Kidney (tissue), 22 donors: Measurements from ENCODE around the gene PHB1. TPM values are rescaled to one million over a fixed set of nuclear protein-coding genes. Genes with fewer than 3 reads are reported as not detected.

ENCODE experiments used
- DNase-seq, 5 donors: peaks; one replicate each; pipeline ENCODE4 v3.0.0-alpha.2; 2013 to 2020
- FAIRE-seq: peaks from 2 replicates; lab custom pipeline; 2012; peaks lifted over from hg19 to GRCh38; lab: Jason Lieb, UNC
- H3K27ac ChIP-seq, 2 donors: one replicate each; pipeline ENCODE4 v1.7.0; 2013; ENCODE audit warnings: low read depth in 2 of 2, low read length in 2 of 2, inconsistent platforms in 1 of 2
- H3K27me3 ChIP-seq: one replicate; pipeline ENCODE4 v1.7.1; 2013; ENCODE audit warnings: low read length, inconsistent platforms; ENCODE audit not compliant: control insufficient read depth, insufficient read depth
- H3K36me3 ChIP-seq, 3 donors: one replicate each; pipeline versions ENCODE4 v1.7.0 to v1.7.1; 2013; ENCODE audit warnings: low read length in 3 of 3, control low read depth in 1 of 3, inconsistent platforms in 1 of 3; ENCODE audit not compliant: insufficient read depth in 3 of 3, control insufficient read depth in 2 of 3
- H3K4me1 ChIP-seq, 3 donors: one replicate each; pipeline versions ENCODE4 v1.7.0 to v1.7.1; 2013; ENCODE audit warnings: low read length in 3 of 3, inconsistent platforms in 1 of 3, low read depth in 1 of 3; ENCODE audit not compliant: control insufficient read depth in 2 of 3, insufficient read depth in 2 of 3
- H3K4me3 ChIP-seq, 3 donors: one replicate each; pipeline versions ENCODE4 v1.7.0 to v1.8.1; 2013; ENCODE audit warnings: low read length in 3 of 3, control low read depth in 1 of 3, inconsistent platforms in 1 of 3
- H3K9ac ChIP-seq, 3 donors: one replicate each; pipeline versions ENCODE4 v1.7.0 to v1.7.1; 2013; ENCODE audit warnings: low read length in 3 of 3, control low read depth in 1 of 3, inconsistent platforms in 1 of 3
- H3K9me3 ChIP-seq, 3 donors: one replicate each; pipeline versions ENCODE4 v1.7.0 to v1.7.1; 2013; ENCODE audit warnings: low read length in 3 of 3, control low read depth in 1 of 3, inconsistent platforms in 1 of 3; ENCODE audit not compliant: control insufficient read depth in 2 of 3, insufficient read depth in 1 of 3
- CTCF ChIP-seq: IDR thresholded peaks from 3 replicates; pipeline ENCODE4 v1.5.1; 2012; ENCODE audit warnings: mild to moderate bottlenecking, moderate library complexity, borderline replicate concordance; ENCODE audit not compliant: insufficient read depth; ENCODE audit errors: extremely low read depth
- intact Hi-C: fragments of 100-400 bp; cut with DNase I; formaldehyde crosslinking; loops from one replicate; pipeline ENCODE4 v1.11.1; 2022
- long read RNA-seq, 10 donors: library from polyadenylated mRNA in 1 of 10; unstranded in 1 of 10; transcript quantifications; one replicate each; pipeline ENCODE4 v2.0.0 and lab custom pipeline, GENCODE V29; 2021 to 2026
- polyA plus RNA-seq: library from polyadenylated mRNA; stranded (reverse); fragments of 350-450 nt; fragmentation: Illumina TruSeq; extraction: RNeasy Lipid Tissue Mini Kit (QIAGEN cat#74804); gene quantifications from one replicate; pipeline ENCODE4 v1.2.3, GENCODE V29; 2014; ENCODE audit warnings: low read depth, low replicate concordance; ENCODE audit not compliant: insufficient read depth
- total RNA-seq: library from RNA; stranded (reverse); fragmentation: NEBNext Ultra II Directional; extraction: Animal tissue kit (Norgen Biotek cat#: 25700); gene quantifications from one replicate; pipeline ENCODE4 v1.2.1, GENCODE V29; 2021
- donor health status: control.
- donor health status: control.
- donor health status: control.
- donor health status: control.
- donor health status: control.
- donor health status: DM: yes; HTN: yes; CAD: no.
- donor health status: Normal renal cell carcinoma (clear cell type).

Gene PHB1
- total RNA-seq (161 TPM), polyA plus RNA-seq (469 TPM)
- long read RNA-seq, donor 1, transcript PHB-211 (2 exons, 852 nt): minor isoform, 5 of 84 reads
- long read RNA-seq, donor 1, transcript PHB-201 (7 exons, 1,832 nt): major isoform, 60 of 84 reads
- long read RNA-seq, donor 1, partial matches to known transcripts: 15 of 84 reads
- long read RNA-seq, donor 1, other reads (novel, unspliced or antisense): 0 of 84 reads
- long read RNA-seq, donor 2, transcript PHB-201 (7 exons, 1,832 nt): major isoform, 92 of 165 reads
- long read RNA-seq, donor 2, partial matches to known transcripts: 66 of 165 reads
- long read RNA-seq, donor 2, other reads (novel, unspliced or antisense): 0 of 165 reads
- long read RNA-seq, donor 3, transcript PHB-201 (7 exons, 1,832 nt): major isoform, 100 of 182 reads
- long read RNA-seq, donor 3, transcript PHB-211 (2 exons, 852 nt): minor isoform, 6 of 182 reads
- long read RNA-seq, donor 3, transcript PHB-202 (5 exons, 847 nt): minor isoform, 6 of 182 reads
- long read RNA-seq, donor 3, partial matches to known transcripts: 66 of 182 reads
- long read RNA-seq, donor 3, other reads (novel, unspliced or antisense): 0 of 182 reads
- long read RNA-seq, donor 4, transcript PHB-201 (7 exons, 1,832 nt): major isoform, 78 of 108 reads
- long read RNA-seq, donor 4, partial matches to known transcripts: 22 of 108 reads
- long read RNA-seq, donor 4, other reads (novel, unspliced or antisense): 0 of 108 reads
- long read RNA-seq, donor 5, transcript PHB-201 (7 exons, 1,832 nt): major isoform, 7 of 7 reads
- long read RNA-seq, donor 5, partial matches to known transcripts: 0 of 7 reads
- long read RNA-seq, donor 5, other reads (novel, unspliced or antisense): 0 of 7 reads
- long read RNA-seq, donor 6, transcript PHB-202 (5 exons, 847 nt): minor isoform, 5 of 266 reads
- long read RNA-seq, donor 6, transcript PHB-211 (2 exons, 852 nt): minor isoform, 8 of 266 reads
- long read RNA-seq, donor 6, transcript PHB-201 (7 exons, 1,832 nt): major isoform, 159 of 266 reads
- long read RNA-seq, donor 6, partial matches to known transcripts: 75 of 266 reads
- long read RNA-seq, donor 6, other reads (novel, unspliced or antisense): 13 of 266 reads
- long read RNA-seq, donor 7, transcript PHB-201 (7 exons, 1,832 nt): major isoform, 108 of 133 reads
- long read RNA-seq, donor 7, partial matches to known transcripts: 4 of 133 reads
- long read RNA-seq, donor 7, other reads (novel, unspliced or antisense): 17 of 133 reads
- long read RNA-seq, donor 8, transcript PHB-211 (2 exons, 852 nt): minor isoform, 6 of 91 reads
- long read RNA-seq, donor 8, transcript PHB-202 (5 exons, 847 nt): minor isoform, 7 of 91 reads
- long read RNA-seq, donor 8, transcript PHB-201 (7 exons, 1,832 nt): major isoform, 56 of 91 reads
- long read RNA-seq, donor 8, partial matches to known transcripts: 17 of 91 reads
- long read RNA-seq, donor 8, other reads (novel, unspliced or antisense): 0 of 91 reads
- long read RNA-seq, donor 9, transcript PHB-201 (7 exons, 1,832 nt): major isoform, 34 of 70 reads
- long read RNA-seq, donor 9, transcript PHB-202 (5 exons, 847 nt): minor isoform, 5 of 70 reads
- long read RNA-seq, donor 9, partial matches to known transcripts: 28 of 70 reads
- long read RNA-seq, donor 9, other reads (novel, unspliced or antisense): 0 of 70 reads
- long read RNA-seq, donor 10, transcript PHB-211 (2 exons, 852 nt): minor isoform, 5 of 105 reads
- long read RNA-seq, donor 10, transcript PHB-201 (7 exons, 1,832 nt): major isoform, 63 of 105 reads
- long read RNA-seq, donor 10, partial matches to known transcripts: 30 of 105 reads
- long read RNA-seq, donor 10, other reads (novel, unspliced or antisense): 0 of 105 reads

DNA sequence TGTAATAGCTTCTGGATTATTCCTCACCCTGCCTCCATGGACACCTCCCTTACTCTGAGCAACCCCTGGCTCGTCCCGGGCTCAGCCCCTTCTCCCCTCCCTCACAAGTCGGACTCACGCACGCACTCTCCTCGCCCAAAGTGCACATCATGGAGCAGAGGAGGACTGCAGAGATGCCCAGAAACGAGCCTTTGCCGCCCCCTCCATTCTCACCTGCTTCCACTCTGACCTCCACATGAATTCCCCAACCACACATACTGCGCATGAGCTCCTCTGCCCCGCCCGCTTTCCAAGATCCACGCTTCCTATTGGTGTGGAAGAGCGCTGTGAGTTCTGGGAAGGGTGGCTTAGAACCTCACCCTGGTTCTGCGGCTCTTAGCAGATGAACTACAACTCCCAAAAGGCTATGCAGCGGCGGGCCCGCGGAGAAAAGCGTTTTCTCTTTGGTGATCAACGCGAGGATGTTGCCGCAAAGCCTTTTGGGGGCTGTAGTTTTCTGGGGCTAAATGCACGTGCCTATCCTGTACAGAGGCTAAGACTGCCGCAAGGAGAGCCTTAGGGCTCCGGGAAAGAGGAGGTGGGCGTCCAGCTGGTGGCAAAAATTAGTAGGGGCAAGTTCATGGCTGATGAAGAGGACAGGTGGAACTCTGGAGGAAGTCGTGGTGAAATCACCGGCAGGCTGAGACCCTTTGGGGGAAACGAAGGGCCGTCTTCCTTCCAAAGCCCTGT lies at the start of gene PHB1:
Gene PHB1 (minus strand): TSS at position 261 of the 729 bp plus-strand sequence. CDS start 1,618 bp downstream, outside the sequence.
- H3K27ac ChIP-seq: peak within 1 kb of the TSS in 1 of 2 donors; percentile 16
- peaks cover 12 to 29% (median 21%) of the 10 kb centered on the region in 3 donors for H3K36me3 ChIP-seq
- H3K27me3 ChIP-seq: no peaks in the 10 kb centered on the region
- FAIRE-seq (peak; percentile 98), DNase-seq (peak; percentile 96 to 99 (median 99))
- H3K9ac ChIP-seq: peak within 1 kb of the TSS; percentile 91 to 96 (median 96)
- intact Hi-C loops: no loop called here
- no peak for TF ChIP-seq CTCF
- H3K9me3 ChIP-seq: no peaks in the 10 kb centered on the region
- peaks cover 0 to 3% (median 3%) of the 10 kb centered on the region in 3 donors for H3K4me1 ChIP-seq
- peak within 1 kb of the TSS; percentile 98 to 99 (median 98) for H3K4me3 ChIP-seq

DNA sequence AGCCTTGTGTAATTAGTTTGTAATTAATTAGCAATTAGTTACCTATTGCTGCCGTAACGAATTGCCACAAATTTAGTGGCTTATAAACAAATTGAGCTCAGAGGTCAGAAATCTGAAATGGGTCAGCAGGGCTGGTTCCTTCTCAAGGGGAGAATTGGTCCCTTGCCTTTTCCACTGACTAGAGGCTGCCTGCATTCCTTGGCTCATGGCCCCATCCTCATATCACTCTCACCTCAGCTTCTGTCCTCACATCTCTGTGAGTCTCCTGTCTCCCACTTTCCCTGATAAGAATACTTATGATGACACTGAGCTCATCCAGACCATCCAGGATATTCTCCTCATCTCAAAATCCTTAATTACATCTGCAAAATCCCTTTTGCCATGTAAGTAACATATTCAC lies 49.4 kb upstream of the PHB1 start:
- intact Hi-C loops: no loop called here
- no peak for TF ChIP-seq CTCF

More for the DNA sequence above, 49.4 kb upstream of the PHB1 start:
- H3K36me3 ChIP-seq: no peaks in the 10 kb centered on the region
- DNase-seq: no peak
- no peaks in the 10 kb centered on the region for H3K4me1 ChIP-seq
- no peak overlapping the region for H3K9ac ChIP-seq
- H3K4me3 ChIP-seq: no peak overlapping the region
- no peak overlapping the region for H3K27ac ChIP-seq
- no peak for FAIRE-seq
- no peaks in the 10 kb centered on the region for H3K27me3 ChIP-seq
- H3K9me3 ChIP-seq: peaks cover 0 to 4% (median 0%) of the 10 kb centered on the region in 3 donors
